H9 (cell line): ENCODE results near the gene TAF10. TPM values are rescaled to one million over a fixed set of nuclear protein-coding genes. Genes with fewer than 3 reads are reported as not detected.

Experiments used
- DNase-seq: peaks from one replicate; pipeline ENCODE4 v3.0.0-alpha.2; 2017
- H2AFZ ChIP-seq: one replicate; pipeline ENCODE4 v1.6.1; 2013; ENCODE audit warnings: mild to moderate bottlenecking, low read length, control low read depth, moderate library complexity
- H2AK5ac ChIP-seq: 2 replicates; pipeline ENCODE4 v1.6.1; 2013; ENCODE audit warnings: low read length, control low read depth, mixed read lengths; ENCODE audit not compliant: insufficient read length
- H2BK120ac ChIP-seq: one replicate; pipeline ENCODE4 v1.6.1; 2013; ENCODE audit warnings: low read depth, mild to moderate bottlenecking, low read length, control low read depth, inconsistent platforms; ENCODE audit not compliant: poor library complexity, severe bottlenecking
- H2BK12ac ChIP-seq: 2 replicates; pipeline ENCODE4 v1.6.1; 2013; ENCODE audit warnings: low read length, control low read depth, mixed read lengths, low read depth; ENCODE audit not compliant: insufficient read length
- H2BK15ac ChIP-seq: 2 replicates; pipeline ENCODE4 v1.6.1; 2013; ENCODE audit warnings: low read depth, low read length, control low read depth
- H2BK20ac ChIP-seq: one replicate; pipeline ENCODE4 v1.6.1; 2013; ENCODE audit warnings: low read depth, mild to moderate bottlenecking, low read length, control low read depth, inconsistent platforms; ENCODE audit not compliant: poor library complexity, severe bottlenecking
- H2BK5ac ChIP-seq: 2 replicates; pipeline ENCODE4 v1.6.1; 2013; ENCODE audit warnings: low read length, control low read depth, mixed read lengths; ENCODE audit not compliant: insufficient read length
- H3K14ac ChIP-seq: 2 replicates; pipeline ENCODE4 v1.6.1; 2013; ENCODE audit warnings: low read length, control low read depth; ENCODE audit not compliant: insufficient read depth
- H3K18ac ChIP-seq: 2 replicates; pipeline ENCODE4 v1.6.1; 2013; ENCODE audit warnings: low read depth, mild to moderate bottlenecking, mixed read lengths, low read length, control low read depth; ENCODE audit not compliant: insufficient read length
- H3K23ac ChIP-seq: 2 replicates; pipeline ENCODE4 v1.6.1; 2013; ENCODE audit warnings: low read length, control low read depth, mixed read lengths, low read depth; ENCODE audit not compliant: insufficient read length
- H3K23me2 ChIP-seq: 2 replicates; pipeline ENCODE4 v1.6.1; 2013; ENCODE audit warnings: low read depth, mild to moderate bottlenecking, mixed read lengths, low read length, control low read depth; ENCODE audit not compliant: insufficient read length, poor library complexity, severe bottlenecking
- H3K27ac ChIP-seq: 2 replicates; pipeline ENCODE4 v1.5.1; 2013; ENCODE audit warnings: low read length, control low read depth, mixed read lengths, low read depth; ENCODE audit not compliant: insufficient read length
- H3K27me3 ChIP-seq: 2 replicates; pipeline ENCODE4 v1.6.1; 2013; ENCODE audit warnings: low read length, control low read depth, inconsistent platforms; ENCODE audit not compliant: insufficient read depth
- H3K4ac ChIP-seq: 2 replicates; pipeline ENCODE4 v1.6.1; 2013; ENCODE audit warnings: low read depth, mild to moderate bottlenecking, control low read depth, inconsistent platforms, low read length, moderate library complexity
- H3K4me1 ChIP-seq: 2 replicates; pipeline ENCODE4 v1.6.1; 2013; ENCODE audit warnings: low read length, control low read depth, inconsistent platforms; ENCODE audit not compliant: insufficient read depth
- H3K4me2 ChIP-seq: 2 replicates; pipeline ENCODE4 v1.6.1; 2013; ENCODE audit warnings: low read length, control low read depth, mixed read lengths; ENCODE audit not compliant: insufficient read length, insufficient read depth
- H3K56ac ChIP-seq: 2 replicates; pipeline ENCODE4 v1.6.1; 2013; ENCODE audit warnings: low read depth, mild to moderate bottlenecking, mixed read lengths, low read length, control low read depth; ENCODE audit not compliant: insufficient read length
- H3K79me1 ChIP-seq: 2 replicates; pipeline ENCODE4 v1.6.1; 2013; ENCODE audit warnings: low read depth, mild to moderate bottlenecking, moderate library complexity, low read length, control low read depth, inconsistent platforms; ENCODE audit not compliant: insufficient read depth, poor library complexity, severe bottlenecking
- H3K79me2 ChIP-seq: 2 replicates; pipeline ENCODE4 v1.6.1; 2013; ENCODE audit warnings: low read length, control low read depth, inconsistent platforms; ENCODE audit not compliant: insufficient read depth
- H3K9ac ChIP-seq: 2 replicates; pipeline ENCODE4 v1.6.1; 2013; ENCODE audit warnings: low read length, control low read depth, mixed read lengths; ENCODE audit not compliant: insufficient read length; ENCODE audit errors: extremely low read depth
- H3K9me3 ChIP-seq: one replicate; pipeline ENCODE4 v1.6.1; 2013; ENCODE audit warnings: low read depth, low read length, inconsistent platforms; ENCODE audit not compliant: control insufficient read depth
- H3T11ph ChIP-seq: one replicate; pipeline ENCODE4 v1.6.1; 2013; ENCODE audit warnings: mild to moderate bottlenecking, low read length, control low read depth, inconsistent platforms
- H4K20me1 ChIP-seq: one replicate; pipeline ENCODE4 v1.6.1; 2013; ENCODE audit not compliant: control insufficient read depth, insufficient read length, insufficient read depth
- H4K5ac ChIP-seq: 2 replicates; pipeline ENCODE4 v1.6.1; 2013; ENCODE audit warnings: low read depth, mild to moderate bottlenecking, mixed read lengths, low read length, control low read depth; ENCODE audit not compliant: insufficient read length
- H4K8ac ChIP-seq: replicated peaks from 2 replicates; pipeline ENCODE4 v1.6.1; 2013; ENCODE audit warnings: low read length, control low read depth, mixed read lengths, low read depth; ENCODE audit not compliant: insufficient read length
- H4K91ac ChIP-seq: 2 replicates; pipeline ENCODE4 v1.6.1; 2013; ENCODE audit warnings: low read depth, mild to moderate bottlenecking, moderate library complexity, mixed read lengths, low read length, control low read depth; ENCODE audit not compliant: insufficient read length
- H3K27ac Mint-ChIP-seq, 3 experiments: 2 replicates in 2 of 3; 3 replicates in 1 of 3; pipeline ENCODE4 v1.8.0; 2020 to 2021; ENCODE audit warnings: mixed read lengths in 3 of 3, mild to moderate bottlenecking in 1 of 3, moderate library complexity in 1 of 3
- H3K27me3 Mint-ChIP-seq: 2 replicates; pipeline ENCODE4 v1.8.0; 2021; ENCODE audit warnings: low read depth, mild to moderate bottlenecking, moderate library complexity, mixed read lengths
- H3K36me3 Mint-ChIP-seq, 3 experiments: 2 replicates in 2 of 3; 3 replicates in 1 of 3; pipeline ENCODE4 v1.8.0; 2020 to 2021; ENCODE audit warnings: low read depth in 3 of 3, mixed read lengths in 3 of 3; ENCODE audit not compliant: insufficient read depth in 1 of 3
- H3K4me1 Mint-ChIP-seq, 2 experiments: 2 replicates each; pipeline ENCODE4 v1.8.0; 2020; ENCODE audit warnings: mixed read lengths in 2 of 2
- H3K4me3 Mint-ChIP-seq, 2 experiments: 2 replicates in 1 of 2; 3 replicates in 1 of 2; pipeline ENCODE4 v1.8.0; 2020 to 2021; ENCODE audit warnings: mild to moderate bottlenecking in 2 of 2, mixed read lengths in 2 of 2, moderate library complexity in 1 of 2
- H3K9me3 Mint-ChIP-seq, 2 experiments: 2 replicates in 1 of 2; 3 replicates in 1 of 2; pipeline ENCODE4 v1.8.0; 2020; ENCODE audit warnings: mild to moderate bottlenecking in 2 of 2, mixed read lengths in 2 of 2, moderate library complexity in 1 of 2
- total RNA-seq: library from RNA; stranded (reverse); gene quantifications from 2 replicates; pipeline ENCODE4 v1.2.1, GENCODE V29; 2021
- TF ChIP-seq, protein P1 (sequence below): fragments of 200-600 bp; sonication (generic); conservative IDR thresholded peaks from 3 replicates; pipeline ENCODE4 v1.8.0; 2021; ENCODE audit warnings: antibody characterized with exemption, mild to moderate bottlenecking

Gene TAF10
- total RNA-seq, 1 experiment from 2014 or later, result 198 TPM

DNA sequence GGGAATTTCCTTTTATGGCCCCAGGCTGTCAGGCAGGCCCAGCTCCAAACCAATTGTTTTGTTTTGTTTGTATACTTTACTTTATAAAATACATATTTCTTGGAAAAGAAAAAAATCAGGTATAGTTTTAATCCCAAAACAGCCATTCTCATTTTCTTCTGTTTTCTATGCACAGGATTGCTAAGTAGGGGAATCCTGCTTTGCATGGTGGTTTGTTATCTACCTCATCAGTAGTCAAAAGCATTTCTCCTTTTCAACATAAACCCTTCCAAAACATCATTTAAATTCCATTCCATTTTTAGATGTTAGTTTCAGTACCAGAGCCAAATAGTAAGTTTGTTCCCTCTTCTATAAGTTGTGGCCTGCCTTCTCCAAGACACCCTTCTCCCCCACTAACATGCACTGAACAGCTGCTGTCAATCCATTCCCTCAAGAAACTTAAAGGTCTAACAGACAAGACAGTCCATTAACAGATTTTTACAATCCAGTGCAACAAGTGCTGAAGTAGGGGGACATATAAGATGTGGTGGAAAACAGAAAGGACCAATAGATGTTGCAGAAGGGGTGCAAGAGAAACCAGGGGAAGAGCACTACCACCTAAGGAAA is 4.7 kb downstream of the TAF10 start:
- Mint-ChIP-seq H3K27me3 (no peaks in the 10 kb centered on the region; the same call in 1 of the 2 replicates), H3K27ac (peak overlapping the region in 2 of 3 experiments; percentile 96 to 97; a peak in 4 of 7 replicates), H3K4me3 (peak overlapping the region in 1 of 2 experiments; percentile 45; a peak in 2 of 5 replicates), H3K4me1 (peaks cover 24% of the 10 kb centered on the region in 2 experiments), H3K36me3 (peaks cover 32 to 51% (median 46%) of the 10 kb centered on the region in 3 experiments; a peak in 6 of 7 replicates), H3K9me3 (no peaks in the 10 kb centered on the region)
- H3K4me2 ChIP-seq, result no peak overlapping the region
- H2BK20ac ChIP-seq, result no peak overlapping the region
- H2BK120ac ChIP-seq, result peak overlapping the region; percentile 26
- no peak for DNase-seq
- no peak overlapping the region for H2BK12ac ChIP-seq
- H2AK5ac ChIP-seq, result no peak overlapping the region
- no peak overlapping the region for H2AFZ ChIP-seq
- no peaks in the 10 kb centered on the region for H3K79me1 ChIP-seq
- no peak overlapping the region; the same call in 1 of the 2 replicates for H3K4ac ChIP-seq
- no peak overlapping the region for H3K14ac ChIP-seq
- no peaks in the 10 kb centered on the region for H4K20me1 ChIP-seq
- no peaks in the 10 kb centered on the region for H3K9me3 ChIP-seq
- no peak overlapping the region for H3K23ac ChIP-seq
- H3K56ac ChIP-seq, result no peak overlapping the region
- TF ChIP-seq, protein P1, sequence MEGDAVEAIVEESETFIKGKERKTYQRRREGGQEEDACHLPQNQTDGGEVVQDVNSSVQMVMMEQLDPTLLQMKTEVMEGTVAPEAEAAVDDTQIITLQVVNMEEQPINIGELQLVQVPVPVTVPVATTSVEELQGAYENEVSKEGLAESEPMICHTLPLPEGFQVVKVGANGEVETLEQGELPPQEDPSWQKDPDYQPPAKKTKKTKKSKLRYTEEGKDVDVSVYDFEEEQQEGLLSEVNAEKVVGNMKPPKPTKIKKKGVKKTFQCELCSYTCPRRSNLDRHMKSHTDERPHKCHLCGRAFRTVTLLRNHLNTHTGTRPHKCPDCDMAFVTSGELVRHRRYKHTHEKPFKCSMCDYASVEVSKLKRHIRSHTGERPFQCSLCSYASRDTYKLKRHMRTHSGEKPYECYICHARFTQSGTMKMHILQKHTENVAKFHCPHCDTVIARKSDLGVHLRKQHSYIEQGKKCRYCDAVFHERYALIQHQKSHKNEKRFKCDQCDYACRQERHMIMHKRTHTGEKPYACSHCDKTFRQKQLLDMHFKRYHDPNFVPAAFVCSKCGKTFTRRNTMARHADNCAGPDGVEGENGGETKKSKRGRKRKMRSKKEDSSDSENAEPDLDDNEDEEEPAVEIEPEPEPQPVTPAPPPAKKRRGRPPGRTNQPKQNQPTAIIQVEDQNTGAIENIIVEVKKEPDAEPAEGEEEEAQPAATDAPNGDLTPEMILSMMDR, result no peak
- no peak overlapping the region for H2BK15ac ChIP-seq
- H4K91ac ChIP-seq, result no peak overlapping the region
- H3K79me2 ChIP-seq, result peaks cover 7% of the 10 kb centered on the region; the same call in 1 of the 2 replicates
- peak overlapping the region; percentile 37 for H3T11ph ChIP-seq
- H4K5ac ChIP-seq, result no peak overlapping the region
- no peak overlapping the region for H4K8ac ChIP-seq
- H3K23me2 ChIP-seq, result peaks cover 21% of the 10 kb centered on the region
- no peaks in the 10 kb centered on the region for H3K27me3 ChIP-seq
- no peak overlapping the region for H2BK5ac ChIP-seq
- peak overlapping the region; percentile 50 for H3K18ac ChIP-seq
- peaks cover 3% of the 10 kb centered on the region; the same call in 1 of the 2 replicates for H3K4me1 ChIP-seq
- H3K9ac ChIP-seq, result no peak overlapping the region
- peak overlapping the region; percentile 18 for H3K27ac ChIP-seq
